ENCODE results near the gene GPR32. TPM values are rescaled to one million over a fixed set of nuclear protein-coding genes. Genes with fewer than 3 reads are reported as not detected.

Gene GPR32
- total RNA-seq, 2 donors from 2014 or later, result not detected

GRCh38 chr19:50794074-50794875 is 24.0 kb downstream of the GPR32 start:
- ATAC-seq (ENCODE audit: insufficient number of reproducible peaks, low FRiP score, low read depth) (no peak), DNase-seq (ENCODE audit: low spot score) (no peak)
- peaks cover 14% of the 10 kb centered on the region for H3K36me3 ChIP-seq
- no peak overlapping the region for H3K27ac ChIP-seq
- no peaks in the 10 kb centered on the region for H3K4me1 ChIP-seq (ENCODE audit: control insufficient read depth in 1 of 2, low read depth in 2 of 2)
- no peak for TF ChIP-seq CTCF (IDR thresholded peaks at IDR 0.05)
- no peaks in the 10 kb centered on the region for H3K27me3 ChIP-seq (replicated peaks; ENCODE audit: insufficient read depth)
- H3K4me3 ChIP-seq, result no peak overlapping the region
- H3K9me3 ChIP-seq, result no peaks in the 10 kb centered on the region

- ATAC-seq (ENCODE audit: insufficient number of reproducible peaks, low FRiP score, low read depth) (no peak), DNase-seq (ENCODE audit: low spot score) (no peak)
- TF ChIP-seq CTCF (IDR thresholded peaks at IDR 0.05), result no peak
- Histone ChIP-seq H3K4me1 (ENCODE audit: control insufficient read depth in 1 of 2, low read depth in 2 of 2) (no peaks in the 10 kb centered on the region), H3K27me3 (replicated peaks; ENCODE audit: insufficient read depth) (no peaks in the 10 kb centered on the region), H3K36me3 (peaks cover 14% of the 10 kb centered on the region), H3K9me3 (no peaks in the 10 kb centered on the region), H3K27ac (no peak overlapping the region), H3K4me3 (no peak overlapping the region)
These were observed 24.8 kb downstream of the GPR32 start for GRCh38 chr19:50794876-50795663.

- DNase-seq (ENCODE audit: low spot score) (no peak), ATAC-seq (ENCODE audit: insufficient number of reproducible peaks, low FRiP score, low read depth) (no peak)
- H3K36me3 ChIP-seq, result peaks cover 14% of the 10 kb centered on the region
- no peaks in the 10 kb centered on the region for H3K4me1 ChIP-seq (ENCODE audit: control insufficient read depth in 1 of 2, low read depth in 2 of 2)
- no peak overlapping the region for H3K4me3 ChIP-seq
- no peak for TF ChIP-seq CTCF (IDR thresholded peaks at IDR 0.05)
- H3K9me3 ChIP-seq, result no peaks in the 10 kb centered on the region
- no peak overlapping the region for H3K27ac ChIP-seq
- H3K27me3 ChIP-seq (replicated peaks; ENCODE audit: insufficient read depth), result no peaks in the 10 kb centered on the region
These were observed 25.4 kb downstream of the GPR32 start for GRCh38 chr19:50795664-50796073.

- Histone ChIP-seq H3K9me3 (no peaks in the 10 kb centered on the region), H3K27me3 (replicated peaks; ENCODE audit: insufficient read depth) (no peaks in the 10 kb centered on the region), H3K36me3 (peaks cover 14% of the 10 kb centered on the region), H3K4me1 (ENCODE audit: control insufficient read depth in 1 of 2, low read depth in 2 of 2) (no peaks in the 10 kb centered on the region), H3K27ac (no peak overlapping the region), H3K4me3 (no peak overlapping the region)
- ATAC-seq (ENCODE audit: insufficient number of reproducible peaks, low FRiP score, low read depth) (no peak), DNase-seq (ENCODE audit: low spot score) (no peak)
- no peak for TF ChIP-seq CTCF (IDR thresholded peaks at IDR 0.05)
These were observed 25.9 kb downstream of the GPR32 start for GRCh38 chr19:50796128-50796633.
